Loucy (cell line): ENCODE measurements around the gene C10orf67.

ENCODE experiments used
- H2AFZ ChIP-seq: fragments of 200-600 bp; sonication (generic); 2 replicates; pipeline ENCODE4 v1.6.0; 2016; ENCODE audit warnings: antibody characterized with exemption, mild to moderate bottlenecking, low read length, moderate library complexity
- H3F3A ChIP-seq: fragments of 200-600 bp; 2 replicates; pipeline ENCODE4 v1.6.0; 2016; ENCODE audit warnings: antibody characterized with exemption, low read depth, mild to moderate bottlenecking
- H3K27me3 ChIP-seq: fragments of 200-600 bp; sonication (generic); 2 replicates; pipeline ENCODE4 v1.6.1; 2014; ENCODE audit warnings: low read length, mild to moderate bottlenecking; ENCODE audit not compliant: insufficient read depth, poor library complexity, severe bottlenecking
- H3K36me3 ChIP-seq: fragments of 200-600 bp; sonication (generic); 2 replicates; pipeline ENCODE4 v1.6.1; 2016; ENCODE audit warnings: low read length; ENCODE audit not compliant: insufficient read depth
- H3K4me1 ChIP-seq: fragments of 200-600 bp; sonication (generic); 2 replicates; pipeline ENCODE4 v1.5.1; 2014; ENCODE audit warnings: low read length, mild to moderate bottlenecking; ENCODE audit not compliant: insufficient read depth, poor library complexity, severe bottlenecking
- H3K4me2 ChIP-seq: fragments of 200-600 bp; sonication (generic); 2 replicates; pipeline ENCODE4 v1.6.0; 2014; ENCODE audit warnings: antibody characterized with exemption, low read length, low read depth, mild to moderate bottlenecking; ENCODE audit not compliant: poor library complexity, severe bottlenecking
- H3K4me3 ChIP-seq: fragments of 200-600 bp; sonication (generic); 2 replicates; pipeline ENCODE4 v1.5.1; 2014; ENCODE audit warnings: low read length, mild to moderate bottlenecking, mixed read lengths; ENCODE audit not compliant: poor library complexity, severe bottlenecking
- H3K79me2 ChIP-seq: fragments of 200-600 bp; sonication (generic); 2 replicates; pipeline ENCODE4 v1.6.1; 2014; ENCODE audit warnings: low read length; ENCODE audit not compliant: insufficient read depth
- H3K9ac ChIP-seq: fragments of 200-600 bp; sonication (generic); 2 replicates; pipeline ENCODE4 v1.6.0; 2014; ENCODE audit warnings: mild to moderate bottlenecking, low read depth, low read length, moderate library complexity; ENCODE audit not compliant: poor library complexity, severe bottlenecking
- H3K9me2 ChIP-seq: fragments of 200-600 bp; sonication (generic); replicated peaks from 2 replicates; pipeline ENCODE4 v1.6.1; 2016; ENCODE audit warnings: low read depth, low read length, mixed read lengths
- H3K9me3 ChIP-seq: fragments of 200-600 bp; sonication (generic); 2 replicates; pipeline ENCODE4 v1.6.1; 2014; ENCODE audit warnings: mild to moderate bottlenecking, antibody characterized with exemption, low read length, low read depth; ENCODE audit not compliant: insufficient read depth
- H4K20me1 ChIP-seq: fragments of 200-600 bp; sonication (generic); 2 replicates; pipeline ENCODE4 v1.6.0; 2014; ENCODE audit warnings: antibody characterized with exemption, low read length, mild to moderate bottlenecking; ENCODE audit not compliant: insufficient read depth, poor library complexity, severe bottlenecking
- CTCF ChIP-seq: fragments of 200-600 bp; sonication (generic); conservative IDR thresholded peaks from 2 replicates; pipeline ENCODE4 v1.5.1; 2014; ENCODE audit warnings: mild to moderate bottlenecking, antibody characterized with exemption, low read length
- EZH2phosphoT487 ChIP-seq: fragments of 200-600 bp; IDR thresholded peaks from 2 replicates; pipeline ENCODE4 v1.6.1; 2018; ENCODE audit warnings: antibody characterized with exemption, mild to moderate bottlenecking, moderate library complexity, borderline replicate concordance

Gene C10orf67

GRCh38 chr10:23201837-23202236 is 142.8 kb downstream of the C10orf67 start:
- peaks cover 5% of the 10 kb centered on the region for H3K27me3 ChIP-seq

GRCh38 chr10:23200997-23201652 is 143.5 kb downstream of the C10orf67 start:
- Histone ChIP-seq H3K4me2 (no peak overlapping the region), H3K4me1 (peaks cover 5% of the 10 kb centered on the region), H2AFZ (no peak overlapping the region), H3K36me3 (no peaks in the 10 kb centered on the region), H3K79me2 (no peaks in the 10 kb centered on the region), H3K4me3 (no peak overlapping the region), H3K27me3 (peaks cover 5% of the 10 kb centered on the region), H3K9me3 (no peaks in the 10 kb centered on the region), H3K9ac (no peak overlapping the region), H3K9me2 (no peaks in the 10 kb centered on the region), H4K20me1 (no peaks in the 10 kb centered on the region), H3F3A (no peaks in the 10 kb centered on the region)
- TF ChIP-seq EZH2phosphoT487 (no peak), CTCF (no peak)

More at GRCh38 chr10:23201837-23202236, 142.8 kb downstream of the C10orf67 start:
- H3K4me2 ChIP-seq, result no peak overlapping the region
- no peak overlapping the region for H3K9ac ChIP-seq
- no peaks in the 10 kb centered on the region for H3K36me3 ChIP-seq
- no peak overlapping the region for H3K4me3 ChIP-seq
- H3K9me3 ChIP-seq, result no peaks in the 10 kb centered on the region
- no peaks in the 10 kb centered on the region for H3K9me2 ChIP-seq
- H4K20me1 ChIP-seq, result no peaks in the 10 kb centered on the region
- H3K4me1 ChIP-seq, result peaks cover 5% of the 10 kb centered on the region
- no peaks in the 10 kb centered on the region for H3F3A ChIP-seq
- H3K79me2 ChIP-seq, result no peaks in the 10 kb centered on the region
- no peak for TF ChIP-seq EZH2phosphoT487
- no peak for TF ChIP-seq CTCF
- H2AFZ ChIP-seq, result no peak overlapping the region

- Histone ChIP-seq H3K27me3 (peaks cover 5% of the 10 kb centered on the region), H3K9ac (no peak overlapping the region), H3F3A (no peaks in the 10 kb centered on the region), H3K9me2 (no peaks in the 10 kb centered on the region), H3K9me3 (no peaks in the 10 kb centered on the region), H2AFZ (no peak overlapping the region), H4K20me1 (no peaks in the 10 kb centered on the region), H3K36me3 (no peaks in the 10 kb centered on the region), H3K4me2 (no peak overlapping the region), H3K79me2 (no peaks in the 10 kb centered on the region), H3K4me1 (peaks cover 5% of the 10 kb centered on the region), H3K4me3 (no peak overlapping the region)
- no peak for TF ChIP-seq EZH2phosphoT487
- no peak for TF ChIP-seq CTCF
Measured at GRCh38 chr10:23200586-23200985, 144.0 kb downstream of the C10orf67 start.
